HepG2 (cell line): ENCODE data around the gene HNRNPUL2. TPM values are rescaled to one million over a fixed set of nuclear protein-coding genes. Genes with fewer than 3 reads are reported as not detected.

ENCODE experiments used
- ATF1 ChIP-seq: IDR thresholded peaks from 2 replicates; pipeline ENCODE4 v1.6.1; 2016; ENCODE audit warnings: mild to moderate bottlenecking, control low read depth
- CEBPG ChIP-seq: IDR thresholded peaks from 2 replicates; pipeline ENCODE4 v1.6.1; 2016
- CREBL2 ChIP-seq: sonication (generic); formaldehyde crosslinking; IDR thresholded peaks from 2 replicates; pipeline ENCODE4 v1.8.1; 2023; ENCODE audit warnings: missing genetic modification reagents, mild to moderate bottlenecking, borderline replicate concordance
- CREM ChIP-seq, 2 experiments: sonication (generic) in 1 of 2; formaldehyde crosslinking in 1 of 2; IDR thresholded peaks; 2 replicates each; pipeline versions ENCODE4 v1.4.0 to v1.6.1; 2016 to 2020; ENCODE audit warnings: antibody characterized with exemption in 1 of 2, mild to moderate bottlenecking in 1 of 2, missing genetic modification reagents in 1 of 2
- EP300 ChIP-seq, 3 experiments: sonication (generic) in 1 of 3; formaldehyde crosslinking in 1 of 3; IDR thresholded peaks; 2 replicates each; pipeline versions ENCODE4 v1.5.1 to v1.6.1; 2011 to 2020; ENCODE audit warnings: low read depth in 2 of 3, low read length in 2 of 3, borderline replicate concordance in 1 of 3, improper control_type of control experiment in 1 of 3, mild to moderate bottlenecking in 1 of 3, missing genetic modification reagents in 1 of 3, moderate library complexity in 1 of 3
- FOXK2 ChIP-seq: fragments of 450-650 bp; IDR thresholded peaks from 2 replicates; pipeline ENCODE4 v1.6.1; 2016
- HNRNPL ChIP-seq: fragments of 200-400 bp; formaldehyde crosslinking; IDR thresholded peaks from 2 replicates; pipeline ENCODE4 v1.6.1; 2017; ENCODE audit warnings: mild to moderate bottlenecking, low read depth, low read length
- IRF9 ChIP-seq: sonication (generic); formaldehyde crosslinking; IDR thresholded peaks from 2 replicates; pipeline ENCODE4 v1.8.0; 2022; ENCODE audit warnings: missing genetic modification reagents, mild to moderate bottlenecking, borderline replicate concordance
- NR2C2 ChIP-seq: sonication (generic); formaldehyde crosslinking; IDR thresholded peaks from 2 replicates; pipeline ENCODE4 v1.4.0; 2020; ENCODE audit warnings: missing genetic modification reagents, mild to moderate bottlenecking, moderate library complexity, borderline replicate concordance
- RFXAP ChIP-seq: sonication (generic); formaldehyde crosslinking; IDR thresholded peaks from 2 replicates; pipeline ENCODE4 v1.4.0; 2020; ENCODE audit warnings: missing genetic modification reagents, borderline replicate concordance
- SETDB1 ChIP-seq: sonication (generic); formaldehyde crosslinking; IDR thresholded peaks from 2 replicates; pipeline ENCODE4 v1.5.1; 2020; ENCODE audit warnings: missing genetic modification reagents, mild to moderate bottlenecking, borderline replicate concordance
- SOX6 ChIP-seq, 2 experiments: fragments of 450-650 bp in 1 of 2; sonication (generic) in 1 of 2; formaldehyde crosslinking in 1 of 2; IDR thresholded peaks; 2 replicates each; pipeline versions ENCODE4 v1.4.0 to v1.6.1; 2017 to 2020; ENCODE audit warnings: antibody characterized with exemption in 1 of 2, mild to moderate bottlenecking in 1 of 2, missing genetic modification reagents in 1 of 2
- ZKSCAN5 ChIP-seq: sonication (generic); formaldehyde crosslinking; IDR thresholded peaks from 2 replicates; pipeline ENCODE4 v1.5.1; 2020; ENCODE audit warnings: mild to moderate bottlenecking, missing genetic modification reagents
- ZMAT5 ChIP-seq: sonication (generic); formaldehyde crosslinking; IDR thresholded peaks from 2 replicates; pipeline ENCODE4 v1.5.0; 2020; ENCODE audit warnings: mild to moderate bottlenecking, low read depth, missing genetic modification reagents, borderline replicate concordance
- ZNF816 ChIP-seq: sonication (generic); formaldehyde crosslinking; IDR thresholded peaks from 2 replicates; pipeline ENCODE4 v1.8.0; 2022; ENCODE audit warnings: missing genetic modification reagents, mild to moderate bottlenecking, borderline replicate concordance
- ZSCAN20 ChIP-seq: sonication (generic); formaldehyde crosslinking; IDR thresholded peaks from 2 replicates; pipeline ENCODE4 v1.4.0; 2020; ENCODE audit warnings: missing genetic modification reagents, mild to moderate bottlenecking, borderline replicate concordance
- polyA plus RNA-seq, 8 experiments: library from polyadenylated mRNA; depleted of rRNA in 3 of 8; stranded (reverse) in 7 of 8; unstranded in 1 of 8; fragments of >200 nt; fragmentation: Illumina TruSeq in 4 of 8; extraction: Trizol in 4 of 8; gene quantifications; 2 replicates each; pipeline versions ENCODE4 v1.2.1 to v1.2.3, GENCODE V29; 2011 to 2016; ENCODE audit warnings: low read depth in 4 of 8, missing spikeins in 1 of 8, mixed read lengths in 1 of 8; ENCODE audit not compliant: insufficient read depth in 1 of 8
- total RNA-seq, 5 experiments: library from RNA; depleted of rRNA; stranded (reverse); fragments of >200 nt; fragmentation: Illumina TruSeq; extraction: Trizol; gene quantifications; 2 replicates each; pipeline ENCODE4 v1.2.3, GENCODE V29; 2016; ENCODE audit warnings: low read depth in 1 of 5
- TF ChIP-seq, protein P1 (sequence below): sonication (generic); formaldehyde crosslinking; IDR thresholded peaks from 2 replicates; pipeline ENCODE4 v1.8.1; 2023; ENCODE audit warnings: mild to moderate bottlenecking, missing genetic modification reagents, borderline replicate concordance
- TF ChIP-seq, protein P2 (sequence below): sonication (generic); formaldehyde crosslinking; IDR thresholded peaks from 2 replicates; pipeline ENCODE4 v1.8.1; 2023; ENCODE audit warnings: mild to moderate bottlenecking, missing genetic modification reagents
- TF ChIP-seq, protein P3 (sequence below): sonication (generic); formaldehyde crosslinking; IDR thresholded peaks from 2 replicates; pipeline ENCODE4 v1.5.0; 2020; ENCODE audit warnings: mild to moderate bottlenecking, missing genetic modification reagents

Gene HNRNPUL2
- total and polyA plus RNA-seq, 2 of the 13 experiments (the other 11 are each of a cell fraction or from before 2014, with no cell fraction given), result 8.4 to 9.6 TPM

DNA sequence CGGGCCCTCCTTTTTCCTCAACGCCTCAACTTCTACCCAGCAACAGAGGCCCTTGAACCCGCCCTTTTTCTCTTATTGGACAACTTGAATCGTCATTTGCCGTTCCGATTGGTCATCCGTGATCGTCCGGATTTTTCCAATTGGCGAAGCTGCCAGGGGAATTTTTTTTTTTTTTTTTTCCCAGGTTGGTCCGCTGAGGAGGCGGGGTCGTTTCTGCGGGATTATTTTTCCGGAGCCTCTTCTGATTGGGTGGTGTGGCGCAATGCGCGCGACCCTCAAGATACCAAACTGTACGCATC lies 564 bp upstream of the HNRNPUL2 start (continued):
- TF ChIP-seq CREBL2 (CRISPR knock-in tag) (no peak), NR2C2 (CRISPR knock-in tag) (no peak), IRF9 (CRISPR knock-in tag) (no peak), RFXAP (CRISPR knock-in tag) (peak; percentile 93), EP300 (IDR thresholded peaks at IDR 0.05; ENCODE audit: low read depth in 2 of 2, low read length in 2 of 2) (no peak), EP300 (CRISPR knock-in tag; IDR thresholded peaks at IDR 0.05; ENCODE audit: borderline replicate concordance) (no peak), FOXK2 (no peak), CREM (IDR thresholded peaks at IDR 0.05) (peak; percentile 3; the same call in 1 of the 2 replicates), CREM (CRISPR knock-in tag; IDR thresholded peaks at IDR 0.05) (no peak), CEBPG (CRISPR knock-in tag) (peak; percentile 59; the same call in 1 of the 2 replicates), ZMAT5 (CRISPR knock-in tag) (no peak), HNRNPL (0 out of 2 replicates have a peak, but pooled peaks have one; percentile 17), ZKSCAN5 (no peak), ATF1 (CRISPR knock-in tag) (peak; percentile 46; the same call in 1 of the 2 replicates), ZNF816 (CRISPR knock-in tag) (0 out of 2 replicates have a peak, but pooled peaks have one; percentile 2), ZSCAN20 (CRISPR knock-in tag) (peak; percentile 47; the same call in 1 of the 2 replicates), SETDB1 (CRISPR knock-in tag) (no peak), SOX6 (IDR thresholded peaks at IDR 0.05) (no peak), SOX6 (CRISPR knock-in tag; IDR thresholded peaks at IDR 0.05) (no peak)
- TF ChIP-seq, protein P1, sequence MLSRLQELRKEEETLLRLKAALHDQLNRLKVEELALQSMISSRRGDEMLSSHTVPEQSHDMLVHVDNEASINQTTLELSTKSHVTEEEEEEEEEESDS (CRISPR knock-in tag), result no peak
- TF ChIP-seq, protein P2, sequence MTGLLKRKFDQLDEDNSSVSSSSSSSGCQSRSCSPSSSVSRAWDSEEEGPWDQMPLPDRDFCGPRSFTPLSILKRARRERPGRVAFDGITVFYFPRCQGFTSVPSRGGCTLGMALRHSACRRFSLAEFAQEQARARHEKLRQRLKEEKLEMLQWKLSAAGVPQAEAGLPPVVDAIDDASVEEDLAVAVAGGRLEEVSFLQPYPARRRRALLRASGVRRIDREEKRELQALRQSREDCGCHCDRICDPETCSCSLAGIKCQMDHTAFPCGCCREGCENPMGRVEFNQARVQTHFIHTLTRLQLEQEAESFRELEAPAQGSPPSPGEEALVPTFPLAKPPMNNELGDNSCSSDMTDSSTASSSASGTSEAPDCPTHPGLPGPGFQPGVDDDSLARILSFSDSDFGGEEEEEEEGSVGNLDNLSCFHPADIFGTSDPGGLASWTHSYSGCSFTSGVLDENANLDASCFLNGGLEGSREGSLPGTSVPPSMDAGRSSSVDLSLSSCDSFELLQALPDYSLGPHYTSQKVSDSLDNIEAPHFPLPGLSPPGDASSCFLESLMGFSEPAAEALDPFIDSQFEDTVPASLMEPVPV (CRISPR knock-in tag), result 0 out of 2 replicates have a peak, but pooled peaks have one; percentile 12
- TF ChIP-seq, protein P3, sequence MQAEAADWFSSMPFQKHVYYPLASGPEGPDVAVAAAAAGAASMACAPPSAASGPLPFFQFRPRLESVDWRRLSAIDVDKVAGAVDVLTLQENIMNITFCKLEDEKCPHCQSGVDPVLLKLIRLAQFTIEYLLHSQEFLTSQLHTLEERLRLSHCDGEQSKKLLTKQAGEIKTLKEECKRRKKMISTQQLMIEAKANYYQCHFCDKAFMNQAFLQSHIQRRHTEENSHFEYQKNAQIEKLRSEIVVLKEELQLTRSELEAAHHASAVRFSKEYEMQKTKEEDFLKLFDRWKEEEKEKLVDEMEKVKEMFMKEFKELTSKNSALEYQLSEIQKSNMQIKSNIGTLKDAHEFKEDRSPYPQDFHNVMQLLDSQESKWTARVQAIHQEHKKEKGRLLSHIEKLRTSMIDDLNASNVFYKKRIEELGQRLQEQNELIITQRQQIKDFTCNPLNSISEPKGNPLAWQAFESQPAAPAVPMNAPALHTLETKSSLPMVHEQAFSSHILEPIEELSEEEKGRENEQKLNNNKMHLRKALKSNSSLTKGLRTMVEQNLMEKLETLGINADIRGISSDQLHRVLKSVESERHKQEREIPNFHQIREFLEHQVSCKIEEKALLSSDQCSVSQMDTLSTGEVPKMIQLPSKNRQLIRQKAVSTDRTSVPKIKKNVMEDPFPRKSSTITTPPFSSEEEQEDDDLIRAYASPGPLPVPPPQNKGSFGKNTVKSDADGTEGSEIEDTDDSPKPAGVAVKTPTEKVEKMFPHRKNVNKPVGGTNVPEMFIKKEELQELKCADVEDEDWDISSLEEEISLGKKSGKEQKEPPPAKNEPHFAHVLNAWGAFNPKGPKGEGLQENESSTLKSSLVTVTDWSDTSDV (CRISPR knock-in tag), result no peak
